GM19193 (cell line): ENCODE results near the gene RGS7BP.

Experiments used
- POLR2A ChIP-seq: IDR thresholded peaks from 4 replicates; pipeline ENCODE4 v1.6.1; 2011; ENCODE audit not compliant: insufficient read depth, insufficient read length; ENCODE audit errors: extremely low read depth

RGS7BP gene

GRCh38 chr5:64519263-64519662 lies 13.4 kb downstream of the RGS7BP start:
- TF ChIP-seq POLR2A = no peak

- TF ChIP-seq POLR2A = no peak
These were observed 21.1 kb downstream of the RGS7BP start for GRCh38 chr5:64526734-64527439.

- no peak for TF ChIP-seq POLR2A
These were observed 24.3 kb downstream of the RGS7BP start for GRCh38 chr5:64530076-64530475.

- no peak for TF ChIP-seq POLR2A
These were observed 26.4 kb downstream of the RGS7BP start for GRCh38 chr5:64532212-64532611.

- no peak for TF ChIP-seq POLR2A
These were observed 26.8 kb downstream of the RGS7BP start for GRCh38 chr5:64532657-64533056.

GRCh38 chr5:64534033-64534432 lies 28.2 kb downstream of the RGS7BP start:
- no peak for TF ChIP-seq POLR2A

- no peak for TF ChIP-seq POLR2A
These were observed 52.1 kb downstream of the RGS7BP start for GRCh38 chr5:64557911-64558310.

- no peak for TF ChIP-seq POLR2A
These were observed 60.6 kb downstream of the RGS7BP start for GRCh38 chr5:64566310-64566916.

GRCh38 chr5:64569858-64570257 lies 64.0 kb downstream of the RGS7BP start:
- TF ChIP-seq POLR2A = no peak

- no peak for TF ChIP-seq POLR2A
These were observed 64.7 kb downstream of the RGS7BP start for GRCh38 chr5:64570395-64570996.

- TF ChIP-seq POLR2A = no peak
These were observed 69.7 kb downstream of the RGS7BP start for GRCh38 chr5:64575561-64575960.

GRCh38 chr5:64576250-64576649 lies 70.4 kb downstream of the RGS7BP start:
- TF ChIP-seq POLR2A = no peak

- TF ChIP-seq POLR2A = no peak
These were observed 79.8 kb downstream of the RGS7BP start for GRCh38 chr5:64585646-64586045.

- no peak for TF ChIP-seq POLR2A
These were observed 81.6 kb downstream of the RGS7BP start for GRCh38 chr5:64587370-64587769.

GRCh38 chr5:64592730-64593341 lies 87.0 kb downstream of the RGS7BP start:
- no peak for TF ChIP-seq POLR2A

- no peak for TF ChIP-seq POLR2A
These were observed 88.2 kb downstream of the RGS7BP start for GRCh38 chr5:64594025-64594424.
